GM10266 (cell line): Measurements from ENCODE around the gene MGAT5B.
"Not testable (repeated sequence)": the region's sequence is repeated elsewhere in the genome, so short reads cannot be mapped to it uniquely, and the experiment has no call there.

ENCODE experiments used
- DNase-seq: peaks from one replicate; pipeline ENCODE4 v3.0.0; 2012; ENCODE audit errors: extremely low spot score
- CTCF ChIP-seq: IDR thresholded peaks from 2 replicates; pipeline ENCODE4 v1.5.1; 2012; ENCODE audit warnings: mild to moderate bottlenecking, low read depth; ENCODE audit not compliant: control insufficient read depth, insufficient read depth; ENCODE audit errors: missing control alignments

Gene MGAT5B

DNA sequence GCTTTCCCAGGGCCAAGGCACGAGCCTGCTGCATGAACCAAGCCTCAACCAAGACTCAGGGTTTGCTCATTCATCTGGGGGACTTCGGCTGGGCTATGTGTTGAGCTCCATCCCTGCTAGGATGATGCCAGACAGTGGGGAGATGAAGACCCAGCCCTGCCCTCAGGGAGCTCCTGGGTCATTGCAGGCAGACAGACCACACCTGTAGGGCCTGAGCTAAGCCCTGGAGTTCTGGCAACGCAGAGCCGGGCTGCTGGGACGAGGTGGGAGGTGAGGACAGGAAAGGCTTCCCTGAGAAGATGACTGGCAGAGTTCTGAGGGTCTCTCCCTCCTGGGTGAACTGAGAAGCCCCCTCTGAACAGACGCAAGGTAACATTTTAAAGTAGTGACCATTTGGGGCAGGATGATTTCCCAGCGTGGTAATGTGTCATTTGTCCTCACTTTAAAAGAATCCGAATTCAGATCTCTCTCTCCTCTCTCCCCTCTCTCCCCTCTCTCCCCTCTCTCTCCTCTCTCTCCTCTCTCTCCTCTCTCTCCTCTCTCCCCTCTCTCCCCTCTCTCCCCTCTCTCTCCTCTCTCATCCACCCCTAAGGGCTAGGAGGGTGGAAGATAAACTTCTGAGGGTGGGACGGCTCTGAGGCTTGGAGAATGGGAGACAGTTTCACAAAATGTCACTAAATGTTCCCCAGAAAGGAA lies 98.4 kb downstream of the MGAT5B start:
- no peak for DNase-seq
- TF ChIP-seq CTCF: no peak

GRCh38 chr17:76967762-76968161 lies 99.6 kb downstream of the MGAT5B start:
- TF ChIP-seq CTCF: no peak
- DNase-seq: no peak

- TF ChIP-seq CTCF: no peak
- no peak for DNase-seq
These were observed 100.7 kb downstream of the MGAT5B start for GRCh38 chr17:76968707-76969597.

GRCh38 chr17:76969598-76970172 lies 101.5 kb downstream of the MGAT5B start:
- TF ChIP-seq CTCF: no peak
- DNase-seq: no peak

- DNase-seq: not testable (repeated sequence)
These were observed 102.0 kb downstream of the MGAT5B start for GRCh38 chr17:76970228-76970627.

GRCh38 chr17:76972046-76972641 lies 103.9 kb downstream of the MGAT5B start:
- TF ChIP-seq CTCF: no peak
- no peak for DNase-seq

GRCh38 chr17:76973040-76973439 lies 104.8 kb downstream of the MGAT5B start:
- no peak for TF ChIP-seq CTCF
- no peak for DNase-seq
